HFF-Myc (cell line): Measurements from ENCODE around the gene RFX4.

Source experiments
- DNase-seq: peaks from one replicate; pipeline ENCODE4 v3.0.0-alpha.2; 2011; ENCODE audit warnings: low read depth; ENCODE audit errors: extremely low read depth
- H3K4me3 ChIP-seq: replicated peaks from 2 replicates; pipeline ENCODE4 v1.5.1; 2011; ENCODE audit warnings: low read depth, mild to moderate bottlenecking, control low read depth, low read length
- TF ChIP-seq, protein P1 (sequence below): IDR thresholded peaks from 2 replicates; pipeline ENCODE4 v1.5.1; 2012; ENCODE audit warnings: mild to moderate bottlenecking, low read depth, low read length, control low read depth; ENCODE audit errors: missing control alignments

The RFX4 gene

DNA sequence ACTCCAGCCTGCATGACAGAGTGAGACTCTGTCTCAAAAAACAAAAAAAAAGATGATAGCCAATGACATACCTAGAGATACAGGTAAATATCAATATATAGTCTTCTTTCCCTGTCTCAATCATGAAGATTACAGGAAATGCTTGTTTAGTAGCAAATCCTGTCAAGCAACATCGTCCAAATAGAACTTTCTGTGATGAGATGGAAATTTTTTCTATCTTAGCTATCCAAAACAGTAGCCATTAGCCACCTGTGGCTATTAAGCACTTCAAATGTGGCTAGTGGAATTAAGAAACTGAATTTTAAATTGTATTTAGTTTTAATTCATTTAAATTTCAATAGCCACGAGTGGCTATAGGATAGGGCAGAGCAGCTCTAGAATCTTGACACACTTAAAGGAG lies 158.4 kb downstream of the RFX4 start:
- no peak overlapping the region for H3K4me3 ChIP-seq
- no peak for DNase-seq
- TF ChIP-seq, protein P1, sequence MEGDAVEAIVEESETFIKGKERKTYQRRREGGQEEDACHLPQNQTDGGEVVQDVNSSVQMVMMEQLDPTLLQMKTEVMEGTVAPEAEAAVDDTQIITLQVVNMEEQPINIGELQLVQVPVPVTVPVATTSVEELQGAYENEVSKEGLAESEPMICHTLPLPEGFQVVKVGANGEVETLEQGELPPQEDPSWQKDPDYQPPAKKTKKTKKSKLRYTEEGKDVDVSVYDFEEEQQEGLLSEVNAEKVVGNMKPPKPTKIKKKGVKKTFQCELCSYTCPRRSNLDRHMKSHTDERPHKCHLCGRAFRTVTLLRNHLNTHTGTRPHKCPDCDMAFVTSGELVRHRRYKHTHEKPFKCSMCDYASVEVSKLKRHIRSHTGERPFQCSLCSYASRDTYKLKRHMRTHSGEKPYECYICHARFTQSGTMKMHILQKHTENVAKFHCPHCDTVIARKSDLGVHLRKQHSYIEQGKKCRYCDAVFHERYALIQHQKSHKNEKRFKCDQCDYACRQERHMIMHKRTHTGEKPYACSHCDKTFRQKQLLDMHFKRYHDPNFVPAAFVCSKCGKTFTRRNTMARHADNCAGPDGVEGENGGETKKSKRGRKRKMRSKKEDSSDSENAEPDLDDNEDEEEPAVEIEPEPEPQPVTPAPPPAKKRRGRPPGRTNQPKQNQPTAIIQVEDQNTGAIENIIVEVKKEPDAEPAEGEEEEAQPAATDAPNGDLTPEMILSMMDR, result no peak

DNA sequence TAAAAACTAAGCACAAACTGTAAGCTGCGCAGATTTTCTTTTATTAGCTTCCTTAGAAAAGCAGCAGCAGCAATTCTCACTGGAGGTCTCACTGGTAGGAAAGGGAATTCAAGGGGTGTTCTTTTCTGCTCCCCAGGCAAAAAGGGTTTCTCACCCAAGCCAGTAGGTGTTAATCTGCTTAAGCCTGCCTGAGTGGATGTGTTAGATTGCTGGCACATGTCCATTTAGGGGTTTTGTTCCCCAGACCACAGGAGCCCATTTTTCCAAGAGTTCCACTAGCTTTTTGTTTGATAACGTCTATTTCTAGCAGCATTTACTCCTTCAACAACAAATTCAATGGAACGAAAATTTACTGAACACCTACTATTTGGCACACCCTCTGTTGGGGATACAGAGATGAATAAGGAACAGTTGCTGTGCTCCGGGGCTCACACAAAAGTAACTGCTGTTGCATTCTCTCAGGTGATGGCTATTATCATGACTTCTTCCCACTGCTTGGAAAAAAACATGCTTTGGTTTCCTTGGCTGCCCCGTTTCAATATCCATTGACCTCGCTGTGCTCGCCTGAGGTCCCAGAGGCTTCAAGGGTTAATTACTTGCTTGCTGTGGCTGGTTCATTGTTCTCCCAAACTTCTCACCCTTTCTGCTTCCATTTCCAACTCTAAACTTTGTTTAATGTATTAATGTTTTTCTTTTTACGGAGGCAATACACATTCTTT lies 160.6 kb downstream of the RFX4 start:
- H3K4me3 ChIP-seq, result no peak overlapping the region
- no peak for DNase-seq
- TF ChIP-seq, protein P1, result no peak

DNA sequence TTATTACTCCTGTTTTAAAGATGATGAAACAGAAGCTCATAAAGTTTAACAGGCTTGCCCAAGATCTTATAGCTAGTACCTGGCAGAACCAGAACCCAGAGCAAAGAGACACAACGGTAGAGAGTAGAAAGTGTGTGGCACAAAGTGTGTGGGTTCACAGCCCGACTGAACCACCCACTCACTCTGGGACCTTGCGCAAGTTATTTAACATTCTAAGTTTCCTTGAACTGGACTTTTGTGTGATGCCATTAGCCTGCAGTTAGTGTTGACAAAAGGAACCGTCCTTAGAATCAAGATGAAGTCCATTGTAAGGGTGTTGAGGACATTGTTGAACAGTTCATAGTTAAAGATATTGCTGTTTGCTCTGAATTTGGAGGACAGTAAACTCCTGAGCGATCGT lies 161.8 kb downstream of the RFX4 start:
- no peak overlapping the region for H3K4me3 ChIP-seq
- DNase-seq, result no peak
- TF ChIP-seq, protein P1, result no peak

DNA sequence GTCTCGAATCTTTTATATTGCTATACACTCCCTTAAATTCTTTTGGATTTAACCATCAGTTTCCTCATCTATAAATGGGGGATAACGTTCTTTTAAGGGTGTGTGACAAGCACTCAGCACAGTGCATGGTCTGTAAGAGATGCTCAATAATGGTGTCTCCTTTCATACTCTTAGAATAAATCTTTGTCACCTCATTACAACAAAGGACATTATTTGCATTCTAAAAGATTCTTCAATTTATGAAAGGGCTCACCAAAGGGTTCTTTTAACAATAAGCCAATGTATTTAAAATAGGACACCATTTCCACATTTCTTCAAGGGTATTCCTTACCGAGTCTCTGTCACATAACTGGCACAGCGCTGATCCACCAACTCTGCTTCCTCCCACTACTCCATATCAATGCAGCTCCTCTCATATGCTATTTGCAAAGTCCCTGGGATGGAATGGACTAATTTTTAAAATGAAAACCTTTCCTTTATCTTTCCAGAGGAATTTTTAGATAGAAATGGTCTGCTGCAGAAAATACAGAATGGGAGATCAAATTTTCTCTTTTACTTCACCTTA lies 162.5 kb downstream of the RFX4 start:
- TF ChIP-seq, protein P1, result no peak
- DNase-seq, result no peak
- H3K4me3 ChIP-seq, result no peak overlapping the region

DNA sequence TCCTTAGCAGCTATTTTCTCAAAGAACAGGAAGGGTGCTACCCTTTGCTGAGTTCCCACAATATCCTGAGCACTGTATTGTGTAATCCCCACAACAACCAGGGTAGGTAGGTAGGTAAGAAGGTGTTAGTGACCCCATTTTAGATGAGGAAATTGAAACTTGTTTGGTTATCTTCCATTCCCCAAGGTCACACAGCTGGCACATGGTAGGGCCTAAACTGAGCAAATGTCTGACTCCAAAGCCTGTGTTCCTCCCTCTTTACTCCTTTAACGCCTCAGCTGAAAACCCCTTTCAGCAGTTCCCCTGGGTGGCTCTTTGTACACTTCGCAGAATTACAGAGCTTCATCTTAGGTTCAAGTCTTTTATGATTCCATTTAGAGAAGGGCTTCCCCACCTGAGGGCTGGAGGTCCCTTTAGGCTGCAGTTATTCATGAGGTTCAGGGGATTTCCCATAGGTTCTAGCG lies 165.2 kb downstream of the RFX4 start:
- no peak overlapping the region for H3K4me3 ChIP-seq
- TF ChIP-seq, protein P1, result no peak
- no peak for DNase-seq

DNA sequence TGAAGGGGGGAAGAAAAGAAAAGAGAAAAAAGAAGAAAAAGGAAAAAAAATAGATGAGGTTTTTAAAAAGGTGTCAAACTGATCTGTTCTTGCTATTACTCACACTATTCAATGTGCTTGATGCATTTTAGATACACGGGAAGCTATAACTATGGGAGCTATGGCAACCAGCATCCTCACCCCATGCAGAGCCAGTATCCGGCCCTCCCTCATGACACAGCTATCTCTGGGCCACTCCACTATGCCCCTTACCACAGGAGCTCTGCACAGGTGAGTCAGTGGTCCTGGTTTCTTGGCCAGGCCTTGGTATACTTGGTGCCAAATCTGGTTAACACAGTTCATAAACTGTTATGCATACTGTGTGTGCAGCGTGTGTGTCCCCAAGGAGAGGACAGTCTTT lies 167.7 kb downstream of the RFX4 start:
- TF ChIP-seq, protein P1, result no peak
- DNase-seq, result no peak
- no peak overlapping the region for H3K4me3 ChIP-seq
